GM04504 (cell line): ENCODE data around the gene EFCAB11.

Source experiments
- DNase-seq: peaks from one replicate; pipeline ENCODE4 v3.0.0-alpha.2; 2012; ENCODE audit warnings: low read depth

EFCAB11 gene

GRCh38 chr14:89956661-89957009 lies 2.1 kb upstream of the EFCAB11 start:
- DNase-seq, result no peak

- peak; percentile 89 for DNase-seq
These were observed 1.5 kb upstream of the EFCAB11 start, which contains the start of gene TDP1 for GRCh38 chr14:89955745-89956660. TDP1 (plus strand) TSS chr14:89955927; CDS start chr14:89963115, 7,188 bp downstream.

- no peak for DNase-seq
These were observed 653 bp upstream of the EFCAB11 start for GRCh38 chr14:89955022-89955744.

GRCh38 chr14:89953602-89954001 lies 928 bp downstream of the EFCAB11 start:
- DNase-seq, result no peak

GRCh38 chr14:89952576-89952975 lies 2.0 kb downstream of the EFCAB11 start:
- DNase-seq, result no peak

- no peak for DNase-seq
These were observed 7.2 kb downstream of the EFCAB11 start for GRCh38 chr14:89947344-89947743.

GRCh38 chr14:89941830-89942377 lies 12.6 kb downstream of the EFCAB11 start:
- no peak for DNase-seq

GRCh38 chr14:89936654-89937185 lies 17.8 kb downstream of the EFCAB11 start:
- no peak for DNase-seq

- no peak for DNase-seq
These were observed 21.5 kb downstream of the EFCAB11 start for GRCh38 chr14:89933002-89933401.

GRCh38 chr14:89927186-89927865 lies 27.2 kb downstream of the EFCAB11 start:
- no peak for DNase-seq

GRCh38 chr14:89926694-89927093 lies 27.8 kb downstream of the EFCAB11 start:
- DNase-seq, result no peak

GRCh38 chr14:89924268-89924667 lies 30.3 kb downstream of the EFCAB11 start:
- no peak for DNase-seq

GRCh38 chr14:89922031-89922907 lies 32.3 kb downstream of the EFCAB11 start:
- DNase-seq, result peak; percentile 80

GRCh38 chr14:89921346-89921745 lies 33.2 kb downstream of the EFCAB11 start:
- DNase-seq, result no peak

GRCh38 chr14:89920056-89920455 lies 34.5 kb downstream of the EFCAB11 start:
- DNase-seq, result no peak

- DNase-seq, result no peak
These were observed 35.8 kb downstream of the EFCAB11 start for GRCh38 chr14:89918721-89919120.

- DNase-seq, result peak; percentile 44
These were observed 39.2 kb downstream of the EFCAB11 start for GRCh38 chr14:89915114-89915878.

GRCh38 chr14:89912667-89913211 lies 41.8 kb downstream of the EFCAB11 start:
- peak; percentile 98 for DNase-seq

GRCh38 chr14:89912221-89912620 lies 42.3 kb downstream of the EFCAB11 start:
- DNase-seq, result no peak
